Retina (tissue), 1 donor: ENCODE results near the gene UBE2D2.
"Not testable (repeated sequence)": the region's sequence is repeated elsewhere in the genome, so short reads cannot be mapped to it uniquely, and the experiment has no call there.

Experiments used
- DNase-seq: peaks from one replicate; pipeline ENCODE4 v3.0.0-alpha.2; 2016

UBE2D2 gene

GRCh38 chr5:139560752-139561654, at the start of gene UBE2D2:
UBE2D2 (plus strand) TSS chr5:139561339; CDS start chr5:139561792, 453 bp downstream.
- peak; percentile 97 for DNase-seq

- DNase-seq = no peak
These were observed 48.3 kb upstream of the UBE2D2 start for GRCh38 chr5:139512786-139513390.

- peak; percentile 68 for DNase-seq
These were observed 47.7 kb upstream of the UBE2D2 start for GRCh38 chr5:139513434-139513833.

GRCh38 chr5:139513852-139514485, 47.2 kb upstream of the UBE2D2 start:
- DNase-seq = no peak

GRCh38 chr5:139514486-139514856, 46.7 kb upstream of the UBE2D2 start:
- DNase-seq = no peak

GRCh38 chr5:139517683-139518564, 43.2 kb upstream of the UBE2D2 start:
- peak; percentile 99 for DNase-seq

GRCh38 chr5:139523635-139524445, 37.3 kb upstream of the UBE2D2 start:
- no peak for DNase-seq

- no peak for DNase-seq
These were observed 36.7 kb upstream of the UBE2D2 start for GRCh38 chr5:139524446-139524845.

GRCh38 chr5:139524940-139525585, 36.1 kb upstream of the UBE2D2 start:
- no peak for DNase-seq

GRCh38 chr5:139525586-139526308, 35.4 kb upstream of the UBE2D2 start:
- DNase-seq = peak; percentile 38

- peak; percentile 73 for DNase-seq
These were observed 34.6 kb upstream of the UBE2D2 start for GRCh38 chr5:139526309-139527089.

- not testable (repeated sequence) for DNase-seq
These were observed 34.1 kb upstream of the UBE2D2 start for GRCh38 chr5:139527090-139527470.

- not testable (repeated sequence) for DNase-seq
These were observed 33.2 kb upstream of the UBE2D2 start for GRCh38 chr5:139527896-139528467.

GRCh38 chr5:139528695-139529094, 32.4 kb upstream of the UBE2D2 start:
- DNase-seq = not testable (repeated sequence)

- DNase-seq = not testable (repeated sequence)
These were observed 31.1 kb upstream of the UBE2D2 start for GRCh38 chr5:139530079-139530478.

GRCh38 chr5:139531772-139532169, 29.4 kb upstream of the UBE2D2 start:
- no peak for DNase-seq

GRCh38 chr5:139543423-139543991, 17.6 kb upstream of the UBE2D2 start:
- DNase-seq = peak; percentile 69

- DNase-seq = not testable (repeated sequence)
These were observed 14.5 kb upstream of the UBE2D2 start for GRCh38 chr5:139546593-139546992.
